Progenitor cell of endocrine pancreas (in vitro differentiated cells): ENCODE data around the gene BACH2. TPM values are rescaled to one million over a fixed set of nuclear protein-coding genes. Genes with fewer than 3 reads are reported as not detected.

Experiments
- DNase-seq: peaks from one replicate; pipeline ENCODE4 v3.0.0; 2021; ENCODE audit warnings: low spot score; ENCODE audit not compliant: unreplicated experiment
- H3K27ac Mint-ChIP-seq: 2 replicates; pipeline ENCODE4 v1.8.0; 2021; ENCODE audit warnings: mild to moderate bottlenecking, moderate library complexity, mixed read lengths
- H3K27me3 Mint-ChIP-seq: 2 replicates; pipeline ENCODE4 v1.8.0; 2021; ENCODE audit warnings: mixed read lengths
- H3K36me3 Mint-ChIP-seq: 2 replicates; pipeline ENCODE4 v1.8.0; 2022; ENCODE audit warnings: mixed read lengths; ENCODE audit not compliant: insufficient read depth
- H3K4me1 Mint-ChIP-seq: 2 replicates; pipeline ENCODE4 v1.8.0; 2021; ENCODE audit warnings: low read depth, mixed read lengths
- H3K4me3 Mint-ChIP-seq: 2 replicates; pipeline ENCODE4 v1.8.0; 2021; ENCODE audit warnings: low read depth, mild to moderate bottlenecking, moderate library complexity, mixed read lengths
- H3K9me3 Mint-ChIP-seq: 2 replicates; pipeline ENCODE4 v1.8.0; 2021; ENCODE audit warnings: low read depth, mixed read lengths
- total RNA-seq: library from RNA; stranded (reverse); gene quantifications from 2 replicates; pipeline ENCODE4 v1.2.1, GENCODE V29; 2021
- TF ChIP-seq, protein P1 (sequence below): fragments of 200-600 bp; sonication (generic); IDR thresholded peaks from one replicate; pipeline ENCODE4 v1.5.0; 2021; ENCODE audit warnings: antibody characterized with exemption, mild to moderate bottlenecking; ENCODE audit not compliant: unreplicated experiment

BACH2 gene
- total RNA-seq, 1 donor from 2014 or later, result 11.2 TPM

DNA sequence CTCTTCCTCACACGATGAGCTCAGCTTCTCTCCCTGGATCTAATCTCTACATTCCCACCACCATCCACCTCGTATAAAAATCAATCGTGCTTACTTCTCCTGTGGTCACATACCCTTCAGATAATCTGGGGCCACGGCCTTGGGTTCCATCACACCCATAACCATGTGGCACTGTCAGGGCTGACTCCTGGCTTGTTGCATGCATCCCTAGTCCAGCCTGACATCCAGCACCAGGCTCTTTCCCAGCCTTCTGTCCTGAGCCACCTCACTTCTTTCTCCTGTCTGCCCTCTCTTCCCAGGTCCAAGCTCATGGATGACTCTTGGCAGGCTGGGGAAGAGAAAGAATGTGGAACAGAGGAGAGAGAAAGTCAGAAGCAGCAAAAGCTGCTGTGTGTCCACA lies 199.8 kb downstream of the BACH2 start:
- Mint-ChIP-seq H3K27me3 (no peaks in the 10 kb centered on the region), H3K36me3 (no peaks in the 10 kb centered on the region), H3K27ac (no peak overlapping the region), H3K4me1 (no peaks in the 10 kb centered on the region), H3K4me3 (no peak overlapping the region), H3K9me3 (no peaks in the 10 kb centered on the region)
- no peak for DNase-seq
- TF ChIP-seq, protein P1, sequence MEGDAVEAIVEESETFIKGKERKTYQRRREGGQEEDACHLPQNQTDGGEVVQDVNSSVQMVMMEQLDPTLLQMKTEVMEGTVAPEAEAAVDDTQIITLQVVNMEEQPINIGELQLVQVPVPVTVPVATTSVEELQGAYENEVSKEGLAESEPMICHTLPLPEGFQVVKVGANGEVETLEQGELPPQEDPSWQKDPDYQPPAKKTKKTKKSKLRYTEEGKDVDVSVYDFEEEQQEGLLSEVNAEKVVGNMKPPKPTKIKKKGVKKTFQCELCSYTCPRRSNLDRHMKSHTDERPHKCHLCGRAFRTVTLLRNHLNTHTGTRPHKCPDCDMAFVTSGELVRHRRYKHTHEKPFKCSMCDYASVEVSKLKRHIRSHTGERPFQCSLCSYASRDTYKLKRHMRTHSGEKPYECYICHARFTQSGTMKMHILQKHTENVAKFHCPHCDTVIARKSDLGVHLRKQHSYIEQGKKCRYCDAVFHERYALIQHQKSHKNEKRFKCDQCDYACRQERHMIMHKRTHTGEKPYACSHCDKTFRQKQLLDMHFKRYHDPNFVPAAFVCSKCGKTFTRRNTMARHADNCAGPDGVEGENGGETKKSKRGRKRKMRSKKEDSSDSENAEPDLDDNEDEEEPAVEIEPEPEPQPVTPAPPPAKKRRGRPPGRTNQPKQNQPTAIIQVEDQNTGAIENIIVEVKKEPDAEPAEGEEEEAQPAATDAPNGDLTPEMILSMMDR, result no peak

DNA sequence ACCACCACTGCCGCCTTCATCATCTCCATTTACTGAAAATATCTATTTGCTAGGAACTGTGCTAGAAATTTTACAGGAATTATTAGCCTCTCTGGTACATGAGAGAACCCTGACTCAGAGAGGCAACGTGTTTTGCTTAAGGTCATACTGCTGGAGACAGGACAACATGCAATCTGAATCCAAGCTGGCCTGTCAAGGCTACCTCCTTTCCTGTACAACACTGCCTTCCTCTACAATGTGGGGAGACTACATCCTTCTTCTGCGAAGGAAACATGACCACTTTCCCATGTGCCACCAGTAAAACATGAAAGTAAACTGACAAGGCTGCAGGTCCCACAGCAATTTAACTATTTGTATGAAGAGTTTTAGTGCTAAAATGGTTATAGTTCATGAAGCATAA lies 200.9 kb downstream of the BACH2 start:
- TF ChIP-seq, protein P1, result no peak
- Mint-ChIP-seq H3K27me3 (no peaks in the 10 kb centered on the region), H3K36me3 (no peaks in the 10 kb centered on the region), H3K9me3 (no peaks in the 10 kb centered on the region), H3K27ac (no peak overlapping the region), H3K4me1 (no peaks in the 10 kb centered on the region), H3K4me3 (no peak overlapping the region)
- DNase-seq, result no peak

DNA sequence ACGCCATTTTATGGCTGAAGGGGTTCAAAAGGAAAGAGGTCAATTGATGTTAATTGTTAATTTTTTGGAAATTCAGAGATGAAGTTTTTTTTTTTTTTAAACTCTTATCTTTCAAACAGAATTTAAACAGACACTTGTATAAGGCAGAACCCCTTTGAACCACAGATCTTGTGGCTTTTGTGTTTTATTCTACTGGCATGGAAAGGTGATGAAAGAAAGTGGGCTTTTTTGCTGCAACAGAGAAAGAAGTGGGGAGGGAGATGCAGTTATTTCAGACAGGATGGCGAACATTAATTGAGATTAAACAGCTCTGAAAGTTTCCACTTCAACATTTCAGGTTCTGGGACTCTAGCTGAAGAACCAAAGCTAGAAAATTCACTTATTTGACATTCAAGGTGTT lies 201.5 kb downstream of the BACH2 start:
- H3K4me1 Mint-ChIP-seq, result no peaks in the 10 kb centered on the region
- H3K4me3 Mint-ChIP-seq, result no peak overlapping the region
- H3K36me3 Mint-ChIP-seq, result no peaks in the 10 kb centered on the region
- DNase-seq, result no peak
- no peak overlapping the region for H3K27ac Mint-ChIP-seq
- TF ChIP-seq, protein P1, result no peak
- H3K9me3 Mint-ChIP-seq, result no peaks in the 10 kb centered on the region
- H3K27me3 Mint-ChIP-seq, result no peaks in the 10 kb centered on the region

DNA sequence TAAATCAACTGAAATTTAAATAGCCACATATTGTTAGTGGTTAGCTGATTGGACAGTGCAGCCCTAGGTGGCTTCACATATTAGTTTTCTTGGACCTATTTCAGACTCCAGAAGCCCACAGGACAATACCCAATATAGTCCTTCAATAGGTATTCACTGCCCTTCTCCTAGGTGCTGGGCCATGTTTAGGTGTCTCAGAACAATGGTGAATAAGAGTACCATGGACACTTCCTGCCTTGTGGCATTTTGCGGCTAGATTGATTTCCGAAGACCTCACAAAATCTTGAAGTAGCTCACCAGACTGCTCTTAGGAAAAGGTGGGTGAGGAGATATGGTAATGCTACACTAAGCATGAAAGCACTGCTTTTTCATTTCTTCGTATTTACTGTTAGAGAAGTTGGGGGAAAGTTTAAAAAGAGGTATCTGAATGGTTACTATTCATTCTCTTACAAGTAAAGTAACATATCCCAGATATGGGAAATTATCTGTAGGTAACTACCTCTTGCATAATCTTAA lies 203.0 kb downstream of the BACH2 start:
- no peak for DNase-seq
- Mint-ChIP-seq H3K36me3 (no peaks in the 10 kb centered on the region), H3K27ac (no peak overlapping the region), H3K27me3 (no peaks in the 10 kb centered on the region), H3K4me3 (no peak overlapping the region), H3K4me1 (no peaks in the 10 kb centered on the region), H3K9me3 (no peaks in the 10 kb centered on the region)
- TF ChIP-seq, protein P1, result no peak

DNA sequence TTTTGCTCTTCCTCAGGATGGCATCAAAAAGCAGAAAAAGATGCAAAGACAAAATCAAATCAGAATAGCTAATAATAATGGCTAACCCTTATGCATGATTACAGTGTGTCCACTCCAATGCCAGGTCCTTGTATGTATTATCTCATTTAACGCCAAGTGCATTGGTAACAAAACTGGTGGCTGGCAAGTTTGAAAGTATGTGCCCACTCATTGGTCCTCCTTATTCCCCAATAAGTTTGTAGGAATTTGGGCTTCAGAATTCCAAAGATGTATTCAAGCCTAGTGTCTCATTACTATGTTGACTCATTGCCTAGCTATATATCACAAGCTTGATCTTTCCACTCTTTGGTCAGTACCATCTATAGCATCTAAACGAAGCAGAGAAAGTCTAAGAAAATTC lies 205.8 kb downstream of the BACH2 start:
- no peak overlapping the region for H3K4me3 Mint-ChIP-seq
- H3K27me3 Mint-ChIP-seq, result no peaks in the 10 kb centered on the region
- no peak overlapping the region for H3K27ac Mint-ChIP-seq
- no peaks in the 10 kb centered on the region for H3K4me1 Mint-ChIP-seq
- no peaks in the 10 kb centered on the region for H3K36me3 Mint-ChIP-seq
- no peak for DNase-seq
- TF ChIP-seq, protein P1, result no peak
- H3K9me3 Mint-ChIP-seq, result no peaks in the 10 kb centered on the region
